GM21447 (cell line): ENCODE measurements around the gene PBX4.

Experiments used
- ATAC-seq: cut with Tn5 transposase; IDR thresholded peaks from one replicate; pipeline ENCODE4 v1.9.1; 2021; ENCODE audit not compliant: unreplicated experiment

Gene PBX4

GRCh38 chr19:19541616-19542015 lies 76.9 kb downstream of the PBX4 start:
- ATAC-seq: no peak

GRCh38 chr19:19540715-19541515 lies 77.6 kb downstream of the PBX4 start:
- peak; percentile 73 for ATAC-seq

- no peak for ATAC-seq
These were observed 78.3 kb downstream of the PBX4 start for GRCh38 chr19:19540064-19540714.

- no peak for ATAC-seq
These were observed 78.8 kb downstream of the PBX4 start for GRCh38 chr19:19539698-19540063.

GRCh38 chr19:19538785-19539166 lies 79.7 kb downstream of the PBX4 start:
- no peak for ATAC-seq

- ATAC-seq: no peak
These were observed 80.3 kb downstream of the PBX4 start, which contains the start of gene CILP2 for GRCh38 chr19:19538061-19538784. Gene CILP2 (plus strand): TSS chr19:19538265. CDS start chr19:19538350, 85 bp downstream.

- ATAC-seq: no peak
These were observed 81.1 kb downstream of the PBX4 start for GRCh38 chr19:19537075-19538048.

- no peak for ATAC-seq
These were observed 82.9 kb downstream of the PBX4 start for GRCh38 chr19:19535311-19536191.

- ATAC-seq: no peak
These were observed 83.8 kb downstream of the PBX4 start for GRCh38 chr19:19534556-19535265.

GRCh38 chr19:19533841-19534240 lies 84.6 kb downstream of the PBX4 start:
- no peak for ATAC-seq

- ATAC-seq: no peak
These were observed 85.4 kb downstream of the PBX4 start for GRCh38 chr19:19532806-19533701.

- no peak for ATAC-seq
These were observed 86.3 kb downstream of the PBX4 start for GRCh38 chr19:19531951-19532805.

- ATAC-seq: no peak
These were observed 87.6 kb downstream of the PBX4 start for GRCh38 chr19:19530889-19531288.

GRCh38 chr19:19530423-19530804 lies 88.1 kb downstream of the PBX4 start:
- no peak for ATAC-seq

- no peak for ATAC-seq
These were observed 88.6 kb downstream of the PBX4 start for GRCh38 chr19:19529783-19530422.

GRCh38 chr19:19528721-19529490 lies 89.6 kb downstream of the PBX4 start, which contains the start of gene YJEFN3:
Gene YJEFN3 (plus strand): TSS chr19:19528911. CDS start chr19:19528933, 22 bp downstream.
- no peak for ATAC-seq
